ENCODE results near the gene IGFALS. TPM values are rescaled to one million over a fixed set of nuclear protein-coding genes. Genes with fewer than 3 reads are reported as not detected.
A peak's percentile ranks its signal among the peaks of the same experiment; 100 is the strongest.

The IGFALS gene
- total RNA-seq, 1 donor from 2014 or later = 0.05 TPM

DNA sequence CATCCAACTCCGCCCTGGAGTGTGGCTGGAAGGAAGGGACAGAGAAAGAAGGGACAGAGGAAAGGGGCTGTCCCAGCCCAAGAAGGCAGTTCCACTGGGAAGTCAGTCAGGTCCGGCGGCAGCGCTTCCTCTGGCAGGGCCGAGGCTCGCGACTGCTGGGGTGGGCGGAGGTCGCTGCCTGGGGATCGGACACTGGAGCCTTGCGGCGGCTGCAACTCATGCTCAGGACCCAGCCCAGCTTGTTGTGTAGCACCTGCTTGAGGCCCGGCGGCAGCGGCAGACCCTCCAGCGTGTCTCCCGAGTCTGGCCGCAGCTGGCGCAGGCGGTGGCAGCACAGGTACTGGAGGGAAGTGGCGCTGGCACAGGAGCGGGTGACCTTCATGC is 16.5 kb downstream of the IGFALS start:
- no peak for DNase-seq (ENCODE audit: low read depth)

DNA sequence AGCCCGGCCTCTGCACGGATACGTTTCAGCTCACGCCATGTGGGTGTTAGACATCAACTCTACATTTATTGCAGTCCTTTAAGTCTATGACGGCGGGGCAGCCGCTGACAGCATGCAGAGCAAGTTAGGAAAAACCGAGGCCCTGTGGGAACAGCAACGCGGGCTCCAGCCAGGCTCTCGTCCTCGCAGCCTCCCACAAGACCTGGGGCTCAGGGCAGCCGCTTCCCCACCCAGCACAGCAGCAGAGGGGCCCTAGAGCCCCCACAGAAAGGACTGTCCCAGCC is 16.9 kb downstream of the IGFALS start:
- no peak for DNase-seq (ENCODE audit: low read depth)

DNA sequence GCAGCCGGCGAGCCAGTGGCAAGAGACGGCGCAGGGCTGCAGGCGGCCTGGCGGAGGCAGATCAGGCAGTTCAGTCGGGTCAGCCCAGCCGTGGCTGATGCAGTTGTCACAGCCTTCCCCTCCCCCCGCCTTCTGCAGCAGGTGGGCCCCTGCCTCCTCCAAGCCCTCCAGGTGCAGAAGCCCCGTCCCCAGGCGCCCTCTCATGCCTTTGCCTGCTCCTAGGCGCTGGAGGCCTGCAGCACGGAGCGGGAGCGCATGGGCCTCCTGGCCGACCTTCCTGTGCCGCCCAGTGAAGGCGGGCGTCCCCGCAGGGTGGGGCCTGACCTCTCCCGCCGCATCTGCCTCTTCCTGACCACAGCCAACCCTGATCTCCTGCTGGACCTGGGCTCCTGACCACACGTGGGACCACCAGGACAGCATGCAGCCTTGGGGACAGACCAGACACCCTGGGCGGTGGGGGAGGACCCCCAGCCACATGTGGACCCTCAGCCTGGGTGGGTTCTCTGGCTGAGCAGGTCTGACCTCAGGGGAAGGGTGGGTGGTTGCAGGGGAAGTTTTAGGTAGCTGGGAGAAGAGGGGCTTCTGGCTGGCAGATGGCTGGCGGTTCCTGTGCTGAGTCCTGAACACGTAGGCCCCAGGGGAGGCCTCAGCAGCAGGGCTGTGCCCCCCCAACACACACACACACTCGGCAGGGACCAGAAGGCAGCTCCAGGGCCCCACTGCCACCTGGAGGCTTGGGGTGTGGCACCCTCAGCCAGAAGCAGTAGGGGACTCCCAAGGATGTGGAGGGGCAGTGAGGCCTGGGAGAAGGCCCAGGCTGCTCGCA is 17.4 kb downstream of the IGFALS start:
- no peak for DNase-seq (ENCODE audit: low read depth)

DNA sequence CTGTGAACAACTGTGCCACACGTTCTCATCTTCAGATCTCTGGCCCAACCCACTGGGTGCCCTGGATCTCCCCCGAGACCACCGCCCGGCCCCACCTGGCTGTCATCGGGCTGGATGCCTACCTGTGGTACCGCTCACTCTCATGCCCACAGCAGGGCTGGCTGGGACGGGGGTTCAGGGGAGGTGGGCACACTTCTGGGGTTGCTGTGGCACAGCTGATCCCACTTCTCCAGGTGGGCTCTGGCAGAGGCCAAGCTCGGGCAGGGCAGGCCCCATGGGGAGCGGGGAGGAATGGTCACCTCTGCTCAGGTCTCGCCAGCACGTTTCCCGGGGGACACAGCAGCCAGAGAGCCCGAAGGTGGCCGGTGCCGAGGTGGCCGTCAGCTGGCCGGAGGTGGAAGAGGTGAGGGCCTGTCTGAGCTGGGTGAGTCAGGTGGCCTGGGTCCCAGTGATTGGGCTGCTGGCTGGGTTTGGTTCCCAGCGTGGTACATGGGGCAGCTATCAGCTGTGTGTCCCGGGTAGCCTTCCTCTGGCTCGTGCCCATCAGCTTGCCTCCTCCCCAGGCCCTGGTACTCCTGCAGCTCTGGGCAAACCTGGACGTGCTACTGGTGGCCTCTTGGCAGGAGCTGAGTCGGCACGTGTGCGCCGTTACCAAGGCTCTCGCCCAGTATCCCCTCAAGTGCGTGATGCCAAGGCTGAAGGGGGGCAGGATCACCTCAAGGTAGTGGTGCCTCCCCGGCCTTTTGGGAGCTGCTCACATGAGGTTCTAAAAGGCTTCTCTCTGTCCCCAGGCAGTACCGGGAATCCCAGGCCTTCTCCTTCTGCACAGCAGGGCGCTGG is 18.3 kb downstream of the IGFALS start:
- no peak for DNase-seq (ENCODE audit: low read depth)

DNA sequence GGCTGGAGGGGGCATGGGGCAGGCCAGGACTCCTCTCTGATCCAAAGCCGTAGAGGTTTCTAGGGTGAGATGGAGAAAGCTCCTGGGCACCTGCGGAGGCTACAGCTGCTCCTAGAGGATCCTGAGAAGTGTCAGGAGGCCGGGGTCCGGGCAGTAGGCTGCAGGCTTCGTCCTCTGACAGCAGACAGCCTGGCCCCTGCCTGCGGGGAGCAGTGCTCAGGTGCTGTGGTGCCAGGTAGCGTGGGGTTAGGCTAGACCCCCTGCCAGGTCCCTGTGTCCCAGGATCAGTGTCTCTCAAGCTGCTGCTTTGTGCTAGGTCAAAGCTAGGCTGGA is 19.1 kb downstream of the IGFALS start:
- DNase-seq (ENCODE audit: low read depth) = no peak

DNA sequence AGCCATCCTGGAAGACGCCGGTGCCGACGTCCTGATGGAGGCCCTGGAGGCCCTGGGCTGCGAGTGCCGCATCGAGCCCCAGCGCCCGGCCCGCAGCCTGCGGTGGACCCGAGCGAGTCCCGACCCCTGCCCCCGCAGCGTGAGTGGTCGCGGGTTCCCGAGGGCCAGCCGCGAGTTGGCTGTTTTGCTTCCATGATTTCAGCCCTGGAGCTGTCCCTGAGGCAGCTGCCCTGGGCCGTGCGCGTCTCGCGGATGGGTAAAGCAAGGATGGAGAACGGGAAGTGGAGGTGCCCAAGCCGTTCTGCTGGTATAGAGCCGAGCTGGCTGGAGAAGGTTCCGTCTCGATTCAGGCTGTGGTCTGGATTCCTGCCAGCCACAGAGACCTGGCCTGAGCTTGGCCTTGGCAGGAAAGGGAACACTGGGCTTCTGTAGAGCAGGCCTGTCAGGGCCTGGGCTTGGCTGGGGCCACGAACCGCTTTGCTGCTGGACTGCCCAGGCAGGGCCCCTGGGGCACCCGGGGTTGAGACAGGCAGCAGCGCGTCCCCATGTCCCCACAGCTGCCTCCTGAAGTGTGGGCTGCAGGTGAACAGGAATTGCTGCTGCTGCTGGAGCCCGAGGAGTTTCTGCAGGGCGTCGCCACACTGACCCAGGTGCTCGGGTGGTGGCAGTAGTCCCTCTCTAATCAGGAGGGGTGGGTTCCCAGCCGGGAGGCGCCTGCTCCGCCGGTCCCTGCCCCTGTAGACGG is 19.6 kb downstream of the IGFALS start:
- no peak for DNase-seq (ENCODE audit: low read depth)

DNA sequence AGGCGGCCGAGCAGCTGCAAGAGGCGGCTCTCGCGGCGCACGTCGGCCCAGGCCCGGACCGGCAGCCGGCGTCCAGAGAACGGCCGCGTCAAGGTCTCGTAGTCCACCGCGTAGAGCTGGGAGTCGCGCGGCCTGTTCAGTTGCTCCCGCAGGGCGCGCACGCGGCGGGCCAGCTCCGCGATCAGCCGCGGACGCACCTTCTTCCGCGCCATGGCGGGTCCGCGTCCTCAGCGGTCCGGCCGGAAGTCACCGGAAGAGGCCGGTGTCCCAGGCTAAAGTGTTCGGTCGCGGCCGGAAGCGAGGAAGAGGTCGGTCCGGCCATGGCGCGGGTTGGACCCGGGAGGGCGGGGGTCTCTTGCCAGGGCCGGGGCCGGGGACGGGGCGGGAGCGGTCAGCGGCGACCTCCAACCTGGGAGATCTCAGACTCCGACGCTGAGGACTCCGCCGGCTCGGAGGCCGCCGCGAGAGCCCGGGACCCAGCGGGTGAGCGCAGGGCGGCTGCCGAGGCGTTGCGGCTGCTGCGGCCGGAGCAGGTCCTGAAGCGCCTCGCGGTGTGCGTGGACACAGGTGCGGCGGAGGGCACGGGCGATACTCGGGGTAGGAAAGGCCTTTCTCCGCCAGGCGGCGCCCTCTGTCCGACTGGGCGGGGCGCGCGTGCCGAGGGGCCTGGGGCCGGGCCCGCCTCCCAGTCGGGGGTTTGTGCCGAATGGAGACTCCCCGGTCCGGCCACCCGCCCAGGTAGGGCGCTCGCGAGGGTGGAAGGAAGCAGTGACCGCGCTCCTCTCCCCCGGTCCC is 20.4 kb downstream of the IGFALS start, which contains the start of gene MRPS34:
MRPS34 (minus strand) TSS at position 227 of the 795 bp plus-strand sequence; CDS start at position 212, 15 bp downstream.
- peak; percentile 44 for DNase-seq (ENCODE audit: low read depth)

DNA sequence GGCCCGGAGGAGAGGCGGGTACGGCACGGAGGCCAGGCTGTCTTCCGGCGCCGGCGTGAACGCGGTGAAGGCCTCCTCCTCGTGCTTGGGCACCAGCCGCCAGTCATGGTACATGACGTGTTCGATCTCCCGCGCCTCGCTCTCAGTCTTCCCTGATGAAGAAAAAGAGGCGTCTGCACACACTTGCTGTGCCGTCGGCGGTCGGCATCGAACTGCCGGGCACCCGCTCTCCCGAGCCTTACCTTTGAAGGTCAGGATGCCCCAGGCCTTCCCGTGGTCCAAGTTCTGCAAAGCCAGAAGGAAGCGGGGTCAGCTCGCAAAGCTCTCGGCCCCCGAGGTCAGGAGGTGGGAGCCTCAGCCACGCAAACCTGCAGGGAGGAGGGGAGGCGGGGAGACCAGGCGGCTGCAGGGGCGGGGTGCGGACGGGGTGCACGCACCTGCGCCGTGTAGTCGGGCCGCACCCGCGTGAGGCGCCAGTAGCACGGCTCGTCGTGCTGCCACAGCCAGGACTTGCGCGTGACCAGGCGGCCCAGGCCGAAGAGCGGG is 21.1 kb downstream of the IGFALS start, which contains the start of gene EME2:
EME2 (plus strand) TSS at position 449 of the 546 bp plus-strand sequence. CDS start 418 bp downstream, outside the sequence.
- no peak for DNase-seq (ENCODE audit: low read depth)

DNA sequence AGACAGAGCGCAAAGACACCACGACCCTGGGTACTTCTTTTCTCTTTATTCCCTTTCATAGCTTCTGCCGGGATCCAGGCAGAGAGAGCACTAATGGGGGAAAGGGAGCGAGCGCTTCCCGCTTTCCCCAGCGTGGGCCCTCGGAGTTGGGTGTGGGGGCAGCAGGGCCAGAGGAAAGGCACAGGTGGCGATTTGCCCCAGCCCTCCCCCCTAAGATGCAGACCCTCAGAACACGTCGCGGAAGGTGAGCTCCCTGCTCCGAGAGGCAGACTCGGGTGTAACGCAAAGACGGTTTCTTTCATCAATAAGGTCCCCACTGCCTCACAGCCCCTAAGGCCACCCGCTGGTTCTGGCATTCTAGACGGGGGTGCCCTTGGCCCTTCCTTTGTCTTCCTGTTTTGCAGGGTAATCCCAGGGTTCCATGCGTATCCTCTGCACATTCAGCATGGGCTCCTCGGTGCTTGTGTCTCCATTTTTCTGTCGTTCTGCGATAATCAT is 21.6 kb downstream of the IGFALS start:
- DNase-seq (ENCODE audit: low read depth) = no peak

DNA sequence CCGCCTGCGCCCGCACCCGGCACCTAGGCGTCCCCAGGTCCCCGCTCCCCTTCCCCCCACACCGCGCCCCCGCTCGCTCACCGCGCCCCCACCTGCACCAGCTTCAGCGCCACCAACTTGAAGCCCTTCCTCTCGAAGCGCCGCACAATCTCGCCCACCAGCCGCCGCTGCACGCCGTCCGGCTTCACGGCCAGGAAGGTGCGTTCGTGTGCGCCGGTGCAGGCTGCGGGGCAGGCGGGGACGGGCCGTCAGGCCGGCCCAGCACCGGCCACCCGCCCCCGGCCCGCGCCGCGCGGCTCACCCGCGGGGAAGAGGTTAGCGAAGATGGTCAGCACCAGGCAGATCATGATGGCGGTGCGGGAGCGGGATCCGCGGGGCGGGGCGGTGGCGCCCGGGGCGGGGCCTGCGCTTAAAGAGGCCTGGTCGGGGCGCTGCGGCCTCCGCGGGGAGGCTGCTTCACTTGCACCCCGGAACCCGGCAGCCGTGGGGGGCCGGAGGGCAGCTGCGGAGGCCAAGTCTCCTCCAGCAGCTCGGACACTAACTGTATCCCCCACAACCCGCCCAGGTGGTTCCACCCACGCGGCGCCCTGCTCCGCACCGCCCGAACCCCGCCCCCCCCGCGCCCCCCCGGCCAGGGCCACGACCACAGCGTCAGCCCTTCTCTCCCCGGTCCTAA is 22.2 kb downstream of the IGFALS start, which contains the start of gene NME3:
NME3 (minus strand) TSS at position 356 of the 676 bp plus-strand sequence; CDS start at position 347, 9 bp downstream.
- DNase-seq (ENCODE audit: low read depth) = no peak

DNA sequence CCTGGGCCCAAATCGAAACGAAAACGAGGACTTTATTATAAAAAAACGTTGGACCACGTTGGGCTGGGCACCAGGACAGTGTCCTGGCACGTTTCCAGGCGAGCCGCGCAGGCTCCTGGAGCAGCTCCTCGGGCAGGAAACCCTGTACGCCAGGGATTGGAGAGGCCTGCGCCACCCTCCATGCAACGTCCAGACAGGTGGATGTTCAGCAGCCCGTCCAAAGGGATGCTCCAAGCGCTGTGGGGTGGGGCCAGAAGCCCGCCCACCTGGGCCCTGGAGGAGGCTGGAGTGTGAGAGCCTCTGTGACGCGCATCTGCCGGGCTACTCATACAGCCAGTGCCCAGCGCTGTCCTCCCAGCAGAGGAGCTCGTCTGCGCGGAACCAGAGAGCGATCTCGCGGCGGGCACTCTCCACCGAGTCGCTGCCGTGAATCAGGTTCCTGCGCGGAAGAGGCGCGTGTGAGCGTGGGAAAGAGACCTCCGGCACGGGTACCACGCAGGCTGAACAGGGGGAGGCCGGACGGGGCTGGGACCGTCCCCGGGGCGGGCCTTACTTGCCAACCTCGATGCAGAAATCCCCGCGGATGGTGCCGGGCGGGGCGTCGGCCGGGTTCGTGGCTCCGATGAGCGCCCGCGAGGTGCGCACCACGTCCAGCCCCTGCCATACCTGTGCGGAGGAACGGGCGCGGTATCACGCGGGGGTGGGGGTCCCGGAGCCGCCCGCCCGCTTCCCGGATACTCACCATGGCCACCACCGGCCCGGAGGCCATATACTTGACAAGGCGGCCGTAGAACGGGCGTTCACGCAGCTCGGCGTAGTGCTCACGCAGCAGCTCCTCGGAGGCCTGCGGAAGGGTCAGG is 22.9 kb downstream of the IGFALS start:
- DNase-seq (ENCODE audit: low read depth) = peak; percentile 23

DNA sequence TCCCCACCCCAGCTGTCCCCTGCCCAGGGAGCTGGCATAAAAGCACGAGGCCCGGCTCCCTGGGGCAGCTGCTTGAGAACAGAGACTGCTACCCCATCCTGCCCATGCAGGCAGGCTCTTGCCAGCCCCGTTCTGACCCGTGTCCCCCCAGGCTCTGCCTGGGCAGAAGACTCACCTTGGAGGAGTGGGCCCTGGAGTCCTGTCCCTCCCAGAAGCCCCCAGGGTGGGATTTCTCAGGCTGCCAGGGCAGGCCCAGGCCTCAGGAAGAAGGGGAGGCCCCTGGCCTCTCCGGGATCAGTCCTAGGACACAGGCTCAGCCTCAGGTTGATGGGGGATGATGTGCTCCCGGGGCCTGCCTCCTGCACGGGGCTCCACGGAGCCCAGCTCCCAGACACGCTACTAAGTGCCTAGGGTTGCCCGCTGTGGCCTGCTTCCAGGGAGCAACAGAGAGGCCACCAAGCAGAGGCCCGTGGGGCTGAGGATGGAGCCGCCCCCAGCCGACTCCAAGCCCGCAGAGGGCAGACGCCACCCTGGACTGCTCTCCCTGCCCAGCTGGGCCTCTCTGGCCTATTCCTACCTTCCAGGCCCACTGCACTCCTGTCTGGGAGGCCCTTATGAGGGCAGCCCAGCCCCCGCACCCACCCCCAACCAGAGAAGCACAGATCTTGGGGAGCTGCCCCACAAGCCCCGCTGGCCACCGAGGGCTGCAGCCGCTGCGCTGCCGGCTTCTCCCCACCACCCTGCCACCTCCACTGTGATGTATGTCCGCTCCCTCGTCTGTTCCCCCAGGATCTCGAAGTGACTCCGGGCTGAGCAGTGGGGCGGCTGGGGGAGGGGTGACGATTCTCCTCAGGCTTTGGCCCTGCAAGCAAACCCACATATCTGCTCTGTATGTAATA is 23.9 kb downstream of the IGFALS start:
- no peak for DNase-seq (ENCODE audit: low read depth)

DNA sequence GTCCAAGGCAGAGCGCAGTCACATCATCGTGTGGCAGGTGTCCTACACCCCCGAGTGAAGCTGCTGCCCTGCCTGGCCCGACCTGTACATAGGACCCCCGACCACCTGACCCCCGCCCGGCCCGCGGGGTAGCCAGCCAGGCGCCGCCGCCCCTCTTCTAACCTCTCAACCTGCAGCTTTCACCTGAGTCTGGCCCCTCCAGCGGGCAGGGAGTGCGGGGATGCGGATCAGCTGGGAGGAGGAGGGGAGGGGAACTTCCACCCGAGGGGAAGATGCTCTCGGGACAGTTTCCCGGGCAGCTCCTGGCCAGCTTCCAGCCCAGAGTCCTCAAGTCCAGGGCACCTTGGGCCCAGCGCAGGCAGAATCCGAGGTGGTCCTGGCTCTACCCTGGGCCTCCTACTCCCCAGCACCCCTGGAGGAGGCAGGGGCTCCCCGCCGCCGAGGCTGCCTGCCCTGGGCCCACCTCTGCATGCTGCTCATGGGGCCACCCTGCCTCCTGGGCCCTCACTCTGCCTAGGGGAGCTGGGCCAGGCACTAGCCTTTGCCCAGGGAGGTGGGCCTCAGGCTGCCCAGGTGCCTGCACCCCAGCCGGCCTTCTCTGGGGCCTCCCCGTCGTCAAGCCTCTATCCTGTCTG is 24.6 kb downstream of the IGFALS start:
- no peak for DNase-seq (ENCODE audit: low read depth)

DNA sequence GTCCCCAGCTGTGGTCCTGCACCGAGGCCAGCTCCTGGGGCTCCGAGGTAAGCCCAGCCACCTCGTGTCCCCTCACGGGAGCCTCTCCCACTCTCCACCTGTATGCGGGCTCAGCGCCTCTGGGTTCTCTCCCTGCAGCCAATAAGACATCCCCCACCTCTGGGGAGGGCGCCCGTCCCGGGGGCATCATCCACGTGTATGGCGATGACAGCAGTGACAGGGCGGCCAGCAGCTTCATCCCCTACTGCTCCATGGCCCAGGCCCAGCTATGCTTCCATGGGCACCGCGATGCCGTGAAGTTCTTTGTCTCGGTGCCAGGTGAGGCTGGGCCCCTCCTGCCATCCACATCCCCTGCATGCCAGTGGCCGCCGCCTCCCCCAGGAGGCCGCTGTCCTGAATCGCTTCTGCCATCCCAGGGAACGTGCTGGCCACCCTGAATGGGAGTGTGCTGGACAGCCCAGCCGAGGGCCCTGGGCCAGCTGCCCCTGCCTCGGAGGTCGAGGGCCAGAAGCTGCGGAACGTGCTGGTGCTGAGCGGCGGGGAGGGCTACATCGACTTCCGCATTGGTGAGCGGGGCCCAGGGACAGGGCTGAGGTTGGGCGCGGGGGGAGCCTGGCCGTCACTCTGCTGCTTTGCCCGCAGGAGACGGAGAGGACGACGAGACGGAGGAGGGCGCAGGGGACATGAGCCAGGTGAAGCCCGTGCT is 25.3 kb downstream of the IGFALS start:
- DNase-seq (ENCODE audit: low read depth) = no peak

DNA sequence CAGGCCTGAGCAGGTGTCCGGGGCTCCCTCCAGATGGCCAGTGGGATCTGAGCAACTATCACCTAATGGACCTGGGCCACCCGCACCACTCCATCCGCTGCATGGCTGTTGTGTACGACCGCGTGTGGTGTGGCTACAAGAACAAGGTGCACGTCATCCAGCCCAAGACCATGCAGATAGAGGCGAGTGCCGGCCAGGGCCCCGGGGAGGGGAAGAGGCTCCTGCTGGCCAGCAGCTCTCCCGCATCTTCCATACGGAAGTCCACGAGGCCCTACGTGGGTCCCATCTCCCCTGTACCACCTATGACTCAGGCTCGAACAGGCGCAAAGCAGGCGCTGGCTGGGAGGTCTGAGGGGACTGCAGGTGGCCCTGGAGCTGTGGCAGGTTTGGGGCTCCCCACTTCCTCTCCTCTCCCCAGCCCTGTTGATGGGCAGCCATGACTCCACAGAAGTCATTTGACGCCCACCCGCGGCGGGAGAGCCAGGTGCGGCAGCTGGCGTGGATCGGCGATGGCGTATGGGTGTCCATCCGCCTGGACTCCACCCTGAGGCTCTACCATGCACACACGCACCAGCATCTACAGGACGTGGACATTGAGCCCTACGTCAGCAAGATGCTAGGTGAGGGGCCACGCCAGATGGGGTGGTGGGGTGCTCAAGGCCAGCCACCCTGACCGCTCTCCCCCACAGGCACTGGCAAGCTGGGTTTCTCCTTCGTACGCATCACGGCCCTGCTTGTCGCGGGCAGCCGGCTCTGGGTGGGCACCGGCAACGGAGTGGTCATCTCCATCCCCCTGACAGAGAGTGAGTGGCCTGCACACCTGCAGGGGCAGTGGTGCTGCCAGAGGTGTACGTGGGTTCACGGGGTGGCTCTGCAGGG is 26.1 kb downstream of the IGFALS start:
- no peak for DNase-seq (ENCODE audit: low read depth)

DNA sequence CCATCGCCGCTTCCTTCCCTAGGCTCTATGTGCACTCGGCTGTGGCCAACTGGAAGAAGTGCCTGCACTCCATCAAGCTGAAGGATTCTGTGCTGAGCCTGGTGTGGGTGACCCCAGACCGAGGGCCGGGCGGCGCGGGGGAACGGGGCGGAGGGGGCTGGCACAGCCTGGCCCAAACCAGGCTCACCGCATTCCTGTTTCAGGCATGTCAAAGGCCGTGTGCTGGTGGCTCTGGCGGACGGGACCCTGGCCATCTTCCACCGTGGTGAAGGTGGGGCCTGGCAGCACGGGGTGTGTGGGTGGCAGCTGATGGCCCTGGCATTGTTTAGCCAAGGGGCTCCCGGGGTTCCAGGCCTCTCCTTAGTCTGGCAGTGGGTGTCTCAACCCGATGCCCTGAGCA is 26.8 kb downstream of the IGFALS start:
- DNase-seq (ENCODE audit: low read depth) = no peak
